Cortex of kidney (tissue), 1 donor: Measurements from ENCODE around the gene GDE1.

ENCODE experiments used
- DNase-seq: peaks from one replicate; lab custom pipeline; 2025; lab: John Stamatoyannopoulos, UW

GDE1 gene

GRCh38 chr16:19486750-19487325 lies 35.1 kb downstream of the GDE1 start:
- no peak for DNase-seq

GRCh38 chr16:19486051-19486450 lies 35.8 kb downstream of the GDE1 start:
- no peak for DNase-seq

GRCh38 chr16:19485611-19486010 lies 36.3 kb downstream of the GDE1 start:
- DNase-seq, result no peak

GRCh38 chr16:19484096-19484495 lies 37.8 kb downstream of the GDE1 start:
- no peak for DNase-seq

- no peak for DNase-seq
These were observed 39.6 kb downstream of the GDE1 start for GRCh38 chr16:19482291-19482690.

GRCh38 chr16:19481769-19482168 lies 40.1 kb downstream of the GDE1 start:
- no peak for DNase-seq

- DNase-seq, result no peak
These were observed 40.6 kb downstream of the GDE1 start for GRCh38 chr16:19481296-19481695.

- no peak for DNase-seq
These were observed 42.6 kb downstream of the GDE1 start for GRCh38 chr16:19479302-19479721.

- DNase-seq, result no peak
These were observed 43.4 kb downstream of the GDE1 start for GRCh38 chr16:19478505-19478904.

- no peak for DNase-seq
These were observed 47.3 kb downstream of the GDE1 start for GRCh38 chr16:19474617-19475016.

- no peak for DNase-seq
These were observed 49.4 kb downstream of the GDE1 start for GRCh38 chr16:19472482-19472881.

GRCh38 chr16:19468300-19468699 lies 53.6 kb downstream of the GDE1 start:
- no peak for DNase-seq

- DNase-seq, result no peak
These were observed 58.2 kb downstream of the GDE1 start for GRCh38 chr16:19463468-19464315.

- no peak for DNase-seq
These were observed 61.5 kb downstream of the GDE1 start for GRCh38 chr16:19460397-19460796.

- DNase-seq, result no peak
These were observed 63.0 kb downstream of the GDE1 start for GRCh38 chr16:19458722-19459379.
